ENCODE measurements around the gene PRICKLE2.
"Not testable (repeated sequence)": the region's sequence is repeated elsewhere in the genome, so short reads cannot be mapped to it uniquely, and the experiment has no call there.

Gene PRICKLE2

DNA sequence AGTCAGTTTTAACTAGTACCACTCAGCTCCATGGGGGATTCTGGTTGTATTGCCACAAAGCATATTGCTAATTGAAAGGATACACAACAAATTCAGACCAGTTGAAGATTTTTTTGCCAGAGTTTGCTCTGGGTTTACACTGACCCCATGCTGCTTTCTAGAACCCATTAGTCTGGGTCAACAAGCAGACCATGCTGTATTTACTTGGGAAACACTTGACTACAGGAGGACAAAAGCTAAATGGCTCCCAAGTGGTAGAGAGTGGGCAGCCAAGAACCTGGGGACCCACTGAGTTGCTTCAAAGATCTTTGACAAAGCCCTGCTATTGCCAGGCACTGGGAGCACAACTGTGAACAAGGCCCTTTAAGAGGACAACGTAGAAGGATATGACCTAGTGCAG is 115.2 kb downstream of the PRICKLE2 start:
- no peak for FAIRE-seq
- no peak for DNase-seq (ENCODE audit: extremely low spot score, insufficient read length, low read depth)

DNA sequence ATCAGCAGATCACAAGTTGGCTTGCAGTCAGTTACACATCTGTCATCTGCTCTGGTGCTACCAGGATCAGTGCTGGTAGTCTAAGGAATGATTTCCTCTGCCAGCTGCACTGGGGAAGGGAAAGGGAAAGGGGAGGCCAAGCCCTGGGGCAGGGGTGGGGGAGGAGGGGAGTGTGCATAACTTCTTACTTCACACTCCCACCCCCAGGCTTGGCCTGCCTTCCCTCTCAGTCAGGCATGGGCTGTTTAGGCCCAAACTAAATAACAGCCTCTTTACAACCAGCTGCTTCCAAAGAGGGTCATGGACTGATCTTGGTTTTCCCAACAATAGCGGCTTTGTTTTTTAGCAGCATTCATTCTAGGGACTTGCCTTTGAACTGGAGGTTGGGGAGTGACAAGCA is 115.8 kb downstream of the PRICKLE2 start:
- no peak for DNase-seq (ENCODE audit: extremely low spot score, insufficient read length, low read depth)

DNA sequence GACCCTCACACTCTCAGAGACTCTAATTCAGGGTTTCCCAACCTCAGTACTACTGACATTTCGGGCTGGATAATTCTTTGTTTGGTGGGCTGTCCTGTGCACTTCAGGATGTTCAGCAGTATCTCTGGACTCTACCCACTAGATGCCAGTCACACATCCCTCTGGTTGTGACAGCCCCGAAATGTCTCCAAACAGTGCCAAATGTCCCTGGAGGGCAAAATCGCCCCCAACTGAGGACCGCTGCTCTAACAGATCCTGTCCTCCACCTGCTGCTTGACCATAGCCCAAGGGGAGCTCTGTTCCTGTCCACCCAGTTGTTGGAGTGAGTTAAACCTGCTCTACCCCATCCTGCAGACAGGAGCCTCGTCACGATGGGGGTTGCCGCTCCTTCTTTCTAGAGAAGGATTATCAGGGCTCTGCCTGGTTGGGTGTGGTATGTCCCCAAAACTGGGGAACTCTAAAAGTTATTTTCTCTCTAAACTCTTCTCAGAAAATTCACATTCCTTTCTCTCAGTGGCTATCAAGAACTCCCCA is 116.4 kb downstream of the PRICKLE2 start:
- FAIRE-seq = no peak

More for the DNA sequence above, 115.8 kb downstream of the PRICKLE2 start:
- FAIRE-seq = no peak

DNA sequence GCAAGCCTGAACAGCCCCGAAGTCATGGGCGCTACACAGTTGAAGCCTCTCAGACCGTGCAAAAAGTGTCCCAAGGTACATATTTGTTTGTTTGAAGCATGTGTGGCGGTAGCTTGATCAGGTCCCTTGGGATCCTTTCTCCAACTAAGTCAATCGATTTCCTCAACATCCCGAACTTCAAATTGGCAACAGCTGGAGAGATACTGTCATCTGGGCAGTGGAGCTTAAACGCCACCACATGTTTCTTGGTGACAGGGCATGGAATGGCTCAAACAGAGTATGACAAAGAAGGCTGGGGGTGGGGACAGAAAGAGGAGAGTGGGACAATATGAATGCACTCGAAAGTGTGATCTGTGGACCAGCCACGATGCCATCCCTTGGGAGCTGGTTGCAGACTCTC is 117.0 kb downstream of the PRICKLE2 start:
- no peak for FAIRE-seq
- no peak for DNase-seq (ENCODE audit: extremely low spot score, insufficient read length, low read depth)

More for the DNA sequence above, 116.4 kb downstream of the PRICKLE2 start:
- no peak for DNase-seq (ENCODE audit: extremely low spot score, insufficient read length, low read depth)

DNA sequence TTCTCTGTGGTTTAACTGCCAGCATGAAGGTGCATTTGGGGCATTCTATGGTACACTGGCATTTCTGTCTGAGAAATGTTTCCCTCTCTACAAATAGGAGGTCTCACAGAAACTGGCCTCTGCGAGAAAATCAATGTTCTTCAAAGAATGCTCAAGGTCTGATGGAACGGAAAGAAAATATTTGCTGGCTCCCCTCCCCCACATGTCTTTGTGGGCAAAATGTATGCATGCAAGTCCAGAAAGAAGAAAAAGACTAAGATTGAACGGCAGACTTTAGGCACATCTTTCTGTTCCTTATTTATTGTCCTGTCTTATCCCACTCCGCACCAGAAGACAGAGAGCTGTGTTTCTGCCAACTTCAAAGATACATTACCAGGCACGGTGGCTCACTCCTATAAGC is 118.1 kb downstream of the PRICKLE2 start:
- DNase-seq (ENCODE audit: extremely low spot score, insufficient read length, low read depth) = no peak
- no peak for FAIRE-seq

DNA sequence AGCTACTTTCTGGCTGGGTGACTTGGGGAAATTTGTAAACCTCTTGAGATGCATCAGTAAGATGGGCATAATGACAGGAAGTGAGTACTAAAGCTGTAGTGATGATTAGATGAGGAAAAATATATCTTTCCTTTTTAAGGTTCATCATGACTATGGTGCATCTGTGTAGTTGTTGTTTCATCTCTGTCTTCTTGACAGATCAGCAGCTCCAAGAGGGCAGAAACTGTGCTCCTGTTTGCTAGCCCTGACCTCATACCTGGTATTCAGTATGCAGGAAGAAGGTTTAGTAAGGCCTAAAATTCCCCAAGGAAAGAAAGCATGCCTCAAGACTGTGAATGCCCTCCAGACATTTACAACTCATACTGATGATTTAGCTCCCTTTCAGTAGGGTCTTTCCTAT is 119.5 kb downstream of the PRICKLE2 start:
- no peak for FAIRE-seq
- DNase-seq (ENCODE audit: extremely low spot score, insufficient read length, low read depth) = no peak

DNA sequence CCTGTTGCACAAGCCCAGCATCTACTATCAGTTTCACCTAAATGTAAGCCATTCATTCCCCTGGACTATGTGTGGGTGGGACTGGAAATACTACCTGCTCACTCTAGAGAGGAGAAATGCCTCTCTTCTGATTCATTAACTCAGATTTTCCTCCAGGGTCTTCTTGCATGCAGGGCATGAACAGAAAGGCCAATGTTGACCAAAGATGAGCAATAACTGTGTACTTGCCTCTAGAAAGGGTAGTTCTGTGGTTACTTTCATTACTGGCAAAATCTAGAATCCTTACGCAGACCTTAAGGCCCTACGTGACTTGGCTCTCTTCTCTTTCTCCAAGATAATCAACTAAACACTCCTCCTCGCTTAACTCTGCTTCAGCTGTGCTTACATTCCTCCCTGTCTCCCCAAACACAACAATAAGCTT is 120.6 kb downstream of the PRICKLE2 start:
- no peak for DNase-seq (ENCODE audit: extremely low spot score, insufficient read length, low read depth)
- FAIRE-seq = no peak

DNA sequence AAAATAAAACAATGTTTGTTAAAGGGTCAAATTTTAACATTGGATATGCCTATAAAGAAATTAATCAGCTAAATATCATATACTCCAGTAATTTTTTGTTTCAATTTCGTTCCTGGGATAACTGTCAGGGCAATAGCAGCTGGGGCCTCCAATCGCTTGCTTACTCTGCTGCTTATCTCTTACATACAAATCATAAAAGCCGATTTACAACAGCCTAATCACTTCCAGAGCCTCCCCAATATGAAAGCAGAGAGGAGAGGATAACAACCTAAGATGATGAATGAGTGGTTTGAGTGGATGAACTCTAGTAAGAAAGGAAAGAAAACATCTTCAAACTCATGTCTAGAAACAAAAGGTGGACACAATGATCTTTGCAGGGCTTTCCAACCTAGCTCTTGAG is 121.3 kb downstream of the PRICKLE2 start:
- no peak for DNase-seq (ENCODE audit: extremely low spot score, insufficient read length, low read depth)
- no peak for FAIRE-seq

DNA sequence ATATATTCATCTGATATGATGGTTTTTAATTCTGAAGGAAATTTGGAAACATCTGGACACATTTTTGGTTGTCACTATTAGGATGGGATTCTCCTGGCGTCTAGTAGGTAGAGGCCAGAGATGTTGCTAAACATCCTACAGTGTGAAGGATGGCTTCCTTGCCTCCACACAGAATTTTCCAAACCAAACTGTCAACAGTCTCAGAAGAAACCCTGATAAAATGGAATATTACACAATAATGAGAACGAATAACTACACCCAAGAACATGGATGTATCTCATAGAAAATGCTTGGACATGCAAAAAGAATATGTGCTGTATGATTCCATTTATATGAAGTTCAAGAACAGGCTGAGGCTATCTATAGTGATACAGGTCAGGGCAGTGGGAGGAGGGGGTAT is 122.1 kb downstream of the PRICKLE2 start:
- FAIRE-seq = no peak
- no peak for DNase-seq (ENCODE audit: extremely low spot score, insufficient read length, low read depth)

DNA sequence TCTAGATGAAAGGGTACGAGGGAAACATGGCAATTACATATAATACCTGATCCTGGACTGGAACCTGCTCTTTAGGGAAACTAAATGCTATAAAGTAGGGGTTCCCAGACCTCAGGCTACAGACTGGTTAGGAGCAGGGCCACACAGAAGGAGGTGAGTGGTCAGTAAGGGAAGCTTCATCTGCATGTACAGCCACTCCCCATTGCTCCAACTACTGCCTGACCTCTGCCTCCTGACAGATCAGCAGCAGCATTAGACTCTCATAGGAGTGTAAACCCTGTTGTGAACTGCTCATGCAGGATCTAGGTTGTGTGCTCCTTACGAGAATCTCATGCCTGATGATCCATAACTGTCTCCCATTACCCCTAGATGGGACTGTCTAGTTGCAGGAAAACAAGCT is 123.1 kb downstream of the PRICKLE2 start:
- FAIRE-seq (no peak), DNase-seq (ENCODE audit: extremely low spot score, insufficient read length, low read depth) (no peak)

DNA sequence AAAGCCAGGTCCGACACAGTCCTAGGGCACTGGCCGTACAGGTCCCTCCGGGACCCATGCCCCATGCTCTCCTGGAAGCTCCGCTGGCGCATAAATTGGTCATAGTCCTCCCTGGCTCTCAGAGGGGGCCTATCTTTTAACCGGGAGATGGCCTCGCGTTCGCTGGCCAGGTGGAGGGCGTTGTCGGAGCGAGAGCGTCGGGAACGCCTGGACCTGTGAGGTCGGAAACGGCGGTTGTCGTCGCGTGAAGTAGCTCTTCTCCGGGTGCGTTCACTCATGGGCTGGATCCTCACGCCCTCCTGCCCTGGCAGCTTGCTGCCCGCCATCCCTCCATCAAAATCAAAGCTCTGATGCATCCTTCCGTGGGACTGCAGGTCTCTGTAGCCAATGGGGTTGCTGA is 126.0 kb downstream of the PRICKLE2 start:
- DNase-seq (ENCODE audit: extremely low spot score, insufficient read length, low read depth) (no peak), FAIRE-seq (no peak)

DNA sequence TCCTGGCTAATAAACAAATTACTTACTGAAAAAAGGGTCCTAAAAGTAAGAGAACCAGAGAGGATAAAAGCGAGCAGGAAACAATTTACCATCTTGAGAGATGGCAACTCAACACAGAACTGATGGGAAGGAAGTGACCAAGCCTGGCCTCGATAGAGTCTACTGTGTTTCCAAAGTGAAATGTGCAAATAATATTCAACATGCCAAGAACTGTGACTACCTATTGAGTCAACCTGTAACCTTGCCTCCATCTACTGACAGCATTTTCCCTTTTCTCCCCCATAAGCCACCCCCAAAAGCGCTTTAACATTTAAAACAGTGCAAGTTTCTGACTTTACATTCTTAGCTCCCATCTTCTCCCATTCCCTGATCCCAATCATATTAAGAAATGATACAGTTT is 126.6 kb downstream of the PRICKLE2 start:
- no peak for FAIRE-seq
- DNase-seq (ENCODE audit: extremely low spot score, insufficient read length, low read depth) = no peak

DNA sequence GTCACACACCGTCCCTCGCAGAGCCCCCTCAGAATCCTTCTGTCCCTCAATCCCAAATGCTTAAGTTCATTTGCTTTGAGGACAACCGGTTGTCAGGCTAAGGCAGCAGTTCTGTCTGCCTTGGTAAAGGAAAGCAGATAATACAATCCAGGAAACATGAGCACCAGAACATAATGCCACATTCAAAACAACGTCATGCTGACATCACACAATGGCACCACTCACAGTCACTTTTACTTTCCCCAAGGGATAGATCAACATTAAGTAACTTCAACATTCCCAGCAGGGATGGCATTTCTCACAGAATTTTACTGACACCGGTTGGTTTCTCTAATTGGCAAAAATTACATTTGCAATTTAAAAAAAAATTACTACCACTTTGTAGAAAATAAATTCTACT is 127.3 kb downstream of the PRICKLE2 start:
- DNase-seq (ENCODE audit: extremely low spot score, insufficient read length, low read depth) (no peak), FAIRE-seq (no peak)

DNA sequence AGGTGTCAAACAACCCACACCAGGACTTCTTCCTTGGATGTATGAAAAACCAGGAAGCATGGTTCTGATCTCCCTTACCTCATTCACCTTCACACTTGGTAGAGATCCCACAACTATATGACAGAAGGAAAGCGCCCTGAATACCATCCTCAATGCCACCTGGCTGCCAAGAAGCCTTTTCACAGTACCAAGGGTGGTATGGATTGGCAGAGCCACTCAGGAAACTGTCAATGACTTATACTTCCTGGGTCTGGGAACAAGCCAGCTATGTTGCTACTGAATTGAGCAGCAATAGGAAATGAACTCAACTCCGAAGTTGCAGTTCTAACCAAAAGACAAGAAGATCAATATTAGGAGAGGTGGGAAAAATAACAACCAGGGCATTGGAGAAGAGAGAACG is 129.5 kb downstream of the PRICKLE2 start:
- FAIRE-seq = no peak

DNA sequence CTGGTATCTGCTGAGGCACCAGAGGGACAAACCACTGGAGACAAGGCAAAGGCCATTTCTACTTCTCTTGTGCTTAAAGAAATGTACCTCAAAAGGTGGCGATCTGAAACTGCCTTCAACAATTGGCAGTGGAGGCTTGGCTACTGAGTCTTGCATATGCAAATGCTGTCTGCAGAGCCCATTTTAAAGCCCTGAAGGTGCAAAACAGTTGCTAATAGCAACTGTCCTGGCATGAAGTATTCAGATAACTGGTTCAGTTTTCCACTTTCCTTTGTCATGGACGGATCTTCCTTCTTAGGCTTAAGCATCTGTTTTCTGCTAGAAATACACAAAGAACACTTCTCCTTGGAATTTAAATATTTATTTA is 130.6 kb downstream of the PRICKLE2 start:
- no peak for DNase-seq (ENCODE audit: extremely low spot score, insufficient read length, low read depth)
- no peak for FAIRE-seq

More for the DNA sequence above, 129.5 kb downstream of the PRICKLE2 start:
- no peak for DNase-seq (ENCODE audit: extremely low spot score, insufficient read length, low read depth)

DNA sequence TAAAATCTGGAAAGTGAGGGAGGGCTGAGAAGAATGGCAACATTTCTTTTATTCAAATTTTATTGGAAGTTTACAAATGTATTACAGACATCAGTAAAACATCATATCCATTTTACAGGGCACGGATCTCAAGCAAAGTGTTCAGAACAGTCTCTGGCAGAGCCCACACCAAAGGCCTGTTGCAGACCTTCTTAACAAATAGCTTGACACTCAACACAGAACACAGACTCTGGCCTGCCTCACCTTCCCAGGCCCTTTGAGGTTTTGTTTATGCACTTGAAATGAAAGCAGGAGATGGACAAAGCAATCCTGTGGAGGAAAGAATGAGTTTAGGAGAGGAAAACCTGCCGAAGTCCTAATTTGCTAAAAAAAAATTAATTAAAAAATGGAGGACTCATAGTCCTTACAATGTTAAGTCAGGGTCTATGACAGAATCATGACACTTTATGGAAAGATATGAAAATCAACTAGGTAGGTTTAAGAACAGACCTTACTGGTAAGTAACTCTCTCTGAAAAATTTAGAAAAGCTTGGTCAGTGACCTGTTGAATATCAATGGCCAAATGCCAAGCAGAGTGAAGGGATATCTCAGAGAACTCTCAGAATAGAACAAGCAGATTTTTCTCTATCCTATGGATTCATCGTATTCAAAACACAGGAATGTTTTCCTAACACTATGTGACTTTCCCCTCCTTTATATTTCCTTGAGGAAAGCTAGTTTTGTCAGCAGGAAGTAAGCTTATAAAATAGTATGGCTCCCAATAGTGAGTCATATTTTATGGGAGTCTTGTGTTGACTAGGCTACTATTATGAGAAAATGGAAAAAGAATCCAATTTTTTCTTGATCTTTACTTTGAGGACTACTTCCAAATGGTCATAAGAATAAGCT is 131.2 kb downstream of the PRICKLE2 start:
- no peak for FAIRE-seq
- DNase-seq (ENCODE audit: extremely low spot score, insufficient read length, low read depth) = no peak

DNA sequence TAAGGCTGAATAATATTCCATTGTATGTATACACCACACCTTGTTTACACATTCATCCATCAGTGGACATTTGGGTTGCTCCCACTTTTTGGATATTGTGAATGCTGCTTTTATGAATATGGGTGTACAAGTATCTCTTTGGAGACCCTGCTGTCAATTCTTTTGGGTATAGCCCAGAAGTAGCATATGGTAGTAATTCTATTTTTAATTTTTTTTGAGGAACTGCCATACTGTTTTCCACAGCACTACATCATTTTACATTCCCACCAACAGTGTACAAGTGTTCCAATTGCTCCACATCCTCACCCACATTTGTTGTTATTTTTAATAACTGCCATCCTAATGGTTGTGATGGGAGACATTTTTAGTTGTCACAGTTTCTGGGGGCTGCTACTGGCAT is 132.1 kb downstream of the PRICKLE2 start:
- FAIRE-seq = no peak
- DNase-seq (ENCODE audit: extremely low spot score, insufficient read length, low read depth) = no peak

DNA sequence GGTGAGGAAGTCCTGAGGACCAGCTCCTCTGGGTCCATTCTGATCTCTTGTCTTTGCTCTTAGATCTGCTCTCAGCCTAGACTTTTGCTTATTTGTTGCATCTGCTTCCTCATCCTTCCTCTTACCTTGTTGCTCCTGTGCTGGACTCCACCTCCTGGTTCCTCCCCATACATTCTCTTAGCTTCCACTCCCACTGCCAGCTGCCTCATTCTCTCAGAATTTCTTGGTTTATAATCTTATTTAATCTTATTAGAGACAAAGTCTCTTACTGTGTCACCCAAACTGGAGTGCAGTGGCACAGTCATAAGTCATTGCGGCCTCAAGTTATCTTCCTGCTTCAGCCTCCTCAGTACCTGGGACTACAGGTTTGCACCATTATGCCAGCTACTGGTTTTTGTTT is 133.8 kb downstream of the PRICKLE2 start:
- DNase-seq (ENCODE audit: extremely low spot score, insufficient read length, low read depth) = no peak
- no peak for FAIRE-seq

DNA sequence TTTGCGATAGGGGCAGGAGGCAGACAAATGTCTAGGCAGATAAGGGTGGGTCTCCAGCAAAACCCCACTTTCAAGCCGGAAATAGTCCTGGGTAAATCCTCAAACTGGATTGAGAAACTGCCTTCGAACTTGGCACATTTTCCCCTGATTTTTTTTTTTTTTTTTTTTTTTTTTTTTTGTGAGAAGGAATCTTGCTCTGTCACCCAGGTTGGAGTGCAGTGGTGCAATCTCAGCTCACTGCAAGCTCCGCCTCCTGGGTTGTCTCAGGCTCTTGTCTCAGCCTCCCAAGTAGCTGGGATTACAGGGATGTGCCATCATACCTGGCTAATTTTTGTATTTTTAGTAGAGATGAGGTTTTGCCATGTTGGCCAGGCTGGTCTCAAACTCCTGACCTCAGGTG is 135.9 kb downstream of the PRICKLE2 start:
- FAIRE-seq; DNase-seq (ENCODE audit: extremely low spot score, insufficient read length, low read depth): not testable (repeated sequence)

DNA sequence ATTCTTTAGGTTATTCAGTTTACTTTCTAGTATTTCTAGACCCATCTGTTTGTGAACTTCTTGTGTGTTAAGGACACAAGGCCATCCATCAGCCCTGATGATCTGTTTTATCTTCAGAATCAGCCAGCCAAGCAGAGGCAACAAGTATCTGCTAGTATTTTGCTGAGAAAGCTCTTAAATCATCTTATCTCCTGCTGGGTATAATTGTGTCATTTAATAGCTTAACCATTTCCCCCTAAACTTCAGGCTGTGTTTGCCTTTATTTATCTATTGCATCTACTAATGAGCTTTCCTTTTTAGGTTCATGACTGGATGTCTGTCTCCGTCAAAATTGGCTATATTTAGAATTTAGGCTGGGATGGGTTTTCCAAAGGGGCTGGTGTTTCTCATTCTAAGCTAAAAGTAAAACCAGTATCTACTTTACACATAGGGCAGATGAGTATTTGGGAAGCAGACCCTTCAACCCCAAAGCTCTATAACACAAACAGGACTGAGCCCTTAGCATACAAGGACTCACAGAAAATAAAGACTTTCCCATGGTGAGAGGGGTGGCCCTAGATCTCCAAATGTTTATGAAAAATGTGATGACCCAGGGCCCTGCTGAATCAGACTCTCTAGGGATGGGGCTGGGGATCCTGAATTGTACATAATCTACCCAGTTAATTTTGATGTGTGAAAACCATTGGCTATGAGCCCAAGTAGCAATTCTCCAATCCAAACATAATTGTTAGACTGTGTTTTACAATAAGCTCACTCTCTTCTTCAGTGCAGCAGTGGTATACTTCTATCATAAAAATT is 136.7 kb downstream of the PRICKLE2 start:
- FAIRE-seq = no peak
- no peak for DNase-seq (ENCODE audit: extremely low spot score, insufficient read length, low read depth)

Data from GM18507 (cell line).